GM12873 (cell line): ENCODE results near the gene FRA10AC1.

ENCODE experiments used
- CTCF ChIP-seq: IDR thresholded peaks from 2 replicates; pipeline ENCODE4 v1.5.1; 2012; ENCODE audit warnings: low read depth, mild to moderate bottlenecking, moderate library complexity, low read length, control low read depth; ENCODE audit not compliant: insufficient read depth; ENCODE audit errors: missing control alignments

FRA10AC1 gene

GRCh38 chr10:93703841-93704240, 1.4 kb upstream of the FRA10AC1 start:
- TF ChIP-seq CTCF = no peak

- TF ChIP-seq CTCF = no peak
Observed at GRCh38 chr10:93703066-93703465, 674 bp upstream of the FRA10AC1 start.

- no peak for TF ChIP-seq CTCF
Observed at GRCh38 chr10:93701866-93702209, 554 bp downstream of the FRA10AC1 start.

GRCh38 chr10:93697207-93697606, 5.2 kb downstream of the FRA10AC1 start:
- peak; percentile 30 for TF ChIP-seq CTCF

GRCh38 chr10:93695740-93696139, 6.7 kb downstream of the FRA10AC1 start:
- no peak for TF ChIP-seq CTCF

GRCh38 chr10:93687737-93688136, 14.7 kb downstream of the FRA10AC1 start:
- no peak for TF ChIP-seq CTCF

GRCh38 chr10:93680412-93681047, 21.9 kb downstream of the FRA10AC1 start:
- TF ChIP-seq CTCF = peak; percentile 1
